WI38 (cell line): ENCODE measurements around the gene ATAD3A.

Experiments
- H3K4me3 ChIP-seq: 2 replicates; pipeline ENCODE4 v1.5.1; 2011; ENCODE audit warnings: low read depth, mild to moderate bottlenecking, control low read depth, low read length
- CTCF ChIP-seq: IDR thresholded peaks from 2 replicates; pipeline ENCODE4 v1.5.1; 2012; ENCODE audit warnings: low read depth, mild to moderate bottlenecking, control low read depth, low read length

The ATAD3A gene

GRCh38 chr1:1537626-1538250, 25.8 kb downstream of the ATAD3A start:
- H3K4me3 ChIP-seq: no peak overlapping the region

GRCh38 chr1:1538334-1538733, 26.4 kb downstream of the ATAD3A start:
- TF ChIP-seq CTCF: no peak
- no peak overlapping the region for H3K4me3 ChIP-seq

More at GRCh38 chr1:1537626-1538250, 25.8 kb downstream of the ATAD3A start:
- no peak for TF ChIP-seq CTCF

- TF ChIP-seq CTCF: no peak
- peak overlapping the region; percentile 62 for H3K4me3 ChIP-seq
Observed at GRCh38 chr1:1538989-1539309, 27.0 kb downstream of the ATAD3A start.

- H3K4me3 ChIP-seq: peak overlapping the region; percentile 62
- no peak for TF ChIP-seq CTCF
Observed at GRCh38 chr1:1539310-1540089, 27.5 kb downstream of the ATAD3A start.

- peak within 1 kb of the TSS; percentile 62 for H3K4me3 ChIP-seq
- no peak for TF ChIP-seq CTCF
Observed at GRCh38 chr1:1540090-1540817, 28.3 kb downstream of the ATAD3A start, which contains the start of gene TMEM240. Gene TMEM240 (minus strand): TSS chr1:1540624. CDS start chr1:1540346, 278 bp downstream.

- TF ChIP-seq CTCF: no peak
- peak overlapping the region; percentile 38 for H3K4me3 ChIP-seq
Observed at GRCh38 chr1:1540818-1541628, 29.1 kb downstream of the ATAD3A start.
